H54 (cell line): ENCODE data around the gene KBTBD8.

Source experiments
- DNase-seq: peaks from one replicate; pipeline ENCODE4 v3.0.0; 2011; ENCODE audit warnings: low spot score, mixed read lengths; ENCODE audit not compliant: insufficient read length
- FAIRE-seq: peaks from 3 replicates; lab custom pipeline; 2011; peaks lifted over from hg19 to GRCh38; lab: Jason Lieb, UNC
- POLR2A ChIP-seq: IDR thresholded peaks from 2 replicates; pipeline ENCODE4 v1.6.1; 2011; ENCODE audit warnings: low read depth, mild to moderate bottlenecking, low read length

The KBTBD8 gene

GRCh38 chr3:66998113-66998903 lies at the start of gene KBTBD8:
KBTBD8 (plus strand) TSS chr3:66998307; CDS start chr3:66998356, 49 bp downstream.
- TF ChIP-seq POLR2A = peak; percentile 19; the same call in 1 of the 2 replicates
- DNase-seq (peak; percentile 88), FAIRE-seq (peak; percentile 99)

GRCh38 chr3:66948838-66949237 lies 49.3 kb upstream of the KBTBD8 start:
- DNase-seq = no peak
- no peak for TF ChIP-seq POLR2A
- FAIRE-seq = no peak

- TF ChIP-seq POLR2A = no peak
- no peak for FAIRE-seq
- no peak for DNase-seq
Observed at GRCh38 chr3:66949898-66950297, 48.2 kb upstream of the KBTBD8 start.

- FAIRE-seq = no peak
- TF ChIP-seq POLR2A = no peak
- no peak for DNase-seq
Observed at GRCh38 chr3:66952357-66952756, 45.8 kb upstream of the KBTBD8 start.

- no peak for TF ChIP-seq POLR2A
- no peak for FAIRE-seq
- no peak for DNase-seq
Observed at GRCh38 chr3:66953934-66954445, 44.1 kb upstream of the KBTBD8 start.

GRCh38 chr3:66956742-66957141 lies 41.4 kb upstream of the KBTBD8 start:
- FAIRE-seq (no peak), DNase-seq (no peak)
- TF ChIP-seq POLR2A = no peak

GRCh38 chr3:66957367-66957766 lies 40.7 kb upstream of the KBTBD8 start:
- FAIRE-seq = no peak
- no peak for DNase-seq
- no peak for TF ChIP-seq POLR2A

GRCh38 chr3:66958067-66958466 lies 40.0 kb upstream of the KBTBD8 start:
- no peak for TF ChIP-seq POLR2A
- DNase-seq (no peak), FAIRE-seq (no peak)

- DNase-seq (no peak), FAIRE-seq (no peak)
- no peak for TF ChIP-seq POLR2A
Observed at GRCh38 chr3:66962664-66963063, 35.4 kb upstream of the KBTBD8 start.

GRCh38 chr3:66971245-66971644 lies 26.9 kb upstream of the KBTBD8 start:
- TF ChIP-seq POLR2A = no peak
- DNase-seq (no peak), FAIRE-seq (no peak)

GRCh38 chr3:66971891-66972551 lies 26.1 kb upstream of the KBTBD8 start:
- no peak for TF ChIP-seq POLR2A
- peak; percentile 51 for DNase-seq
- peak; percentile 95 for FAIRE-seq

GRCh38 chr3:66980791-66981190 lies 17.3 kb upstream of the KBTBD8 start:
- FAIRE-seq = no peak
- no peak for DNase-seq
- TF ChIP-seq POLR2A = no peak

- no peak for TF ChIP-seq POLR2A
- DNase-seq (no peak), FAIRE-seq (no peak)
Observed at GRCh38 chr3:66983101-66983500, 15.0 kb upstream of the KBTBD8 start.

- no peak for FAIRE-seq
- no peak for TF ChIP-seq POLR2A
- no peak for DNase-seq
Observed at GRCh38 chr3:66985336-66985920, 12.7 kb upstream of the KBTBD8 start.

- no peak for FAIRE-seq
Observed at GRCh38 chr3:66986406-66986805, 11.7 kb upstream of the KBTBD8 start.

More at GRCh38 chr3:66986406-66986805, 11.7 kb upstream of the KBTBD8 start:
- DNase-seq = no peak
- no peak for TF ChIP-seq POLR2A
